AG09319 (cell line): Measurements from ENCODE around the gene KCNMB2.

Source experiments
- DNase-seq: peaks from one replicate; pipeline ENCODE4 v3.0.0-alpha.2; 2010; ENCODE audit warnings: low read depth; ENCODE audit errors: extremely low read depth
- TF ChIP-seq, protein P1 (sequence below): IDR thresholded peaks from 2 replicates; pipeline ENCODE4 v1.5.1; 2011; ENCODE audit warnings: low read depth, mild to moderate bottlenecking, inconsistent platforms, low read length, moderate library complexity

KCNMB2 gene

GRCh38 chr3:178844916-178845315 lies 308.7 kb downstream of the KCNMB2 start:
- DNase-seq, result no peak
- TF ChIP-seq, protein P1, sequence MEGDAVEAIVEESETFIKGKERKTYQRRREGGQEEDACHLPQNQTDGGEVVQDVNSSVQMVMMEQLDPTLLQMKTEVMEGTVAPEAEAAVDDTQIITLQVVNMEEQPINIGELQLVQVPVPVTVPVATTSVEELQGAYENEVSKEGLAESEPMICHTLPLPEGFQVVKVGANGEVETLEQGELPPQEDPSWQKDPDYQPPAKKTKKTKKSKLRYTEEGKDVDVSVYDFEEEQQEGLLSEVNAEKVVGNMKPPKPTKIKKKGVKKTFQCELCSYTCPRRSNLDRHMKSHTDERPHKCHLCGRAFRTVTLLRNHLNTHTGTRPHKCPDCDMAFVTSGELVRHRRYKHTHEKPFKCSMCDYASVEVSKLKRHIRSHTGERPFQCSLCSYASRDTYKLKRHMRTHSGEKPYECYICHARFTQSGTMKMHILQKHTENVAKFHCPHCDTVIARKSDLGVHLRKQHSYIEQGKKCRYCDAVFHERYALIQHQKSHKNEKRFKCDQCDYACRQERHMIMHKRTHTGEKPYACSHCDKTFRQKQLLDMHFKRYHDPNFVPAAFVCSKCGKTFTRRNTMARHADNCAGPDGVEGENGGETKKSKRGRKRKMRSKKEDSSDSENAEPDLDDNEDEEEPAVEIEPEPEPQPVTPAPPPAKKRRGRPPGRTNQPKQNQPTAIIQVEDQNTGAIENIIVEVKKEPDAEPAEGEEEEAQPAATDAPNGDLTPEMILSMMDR, result no peak

DNA sequence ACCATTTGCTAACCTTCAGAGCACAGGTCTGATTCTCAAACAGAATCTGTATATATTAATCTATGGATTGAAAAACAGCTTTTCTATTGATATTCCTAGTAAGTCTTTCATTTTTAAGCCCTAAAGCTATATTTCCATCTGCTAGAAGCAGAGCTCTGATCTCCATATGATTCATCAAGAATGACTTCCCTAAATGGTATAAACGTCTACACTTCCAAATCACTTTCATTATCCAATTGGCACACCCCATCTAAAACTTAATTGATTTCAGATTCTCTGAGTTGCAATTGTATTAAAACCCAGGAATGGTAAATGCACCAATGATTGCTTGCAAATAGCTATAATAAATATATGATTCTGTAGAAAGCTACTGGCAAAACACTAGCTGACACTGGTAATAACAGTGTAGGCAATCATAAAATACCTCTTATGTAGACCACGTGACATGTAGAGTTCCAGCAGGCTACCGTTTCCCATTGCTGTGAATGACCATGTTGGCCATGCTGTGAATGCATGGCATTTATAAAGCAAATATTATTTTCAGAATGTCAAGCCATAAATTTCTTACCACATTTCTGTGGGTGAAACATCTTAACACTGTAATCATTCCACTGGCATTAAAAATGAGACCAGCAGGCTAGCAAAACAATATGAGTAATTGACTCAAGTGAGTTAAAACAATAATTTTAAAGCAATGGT lies 309.3 kb downstream of the KCNMB2 start:
- TF ChIP-seq, protein P1, result no peak
- no peak for DNase-seq

DNA sequence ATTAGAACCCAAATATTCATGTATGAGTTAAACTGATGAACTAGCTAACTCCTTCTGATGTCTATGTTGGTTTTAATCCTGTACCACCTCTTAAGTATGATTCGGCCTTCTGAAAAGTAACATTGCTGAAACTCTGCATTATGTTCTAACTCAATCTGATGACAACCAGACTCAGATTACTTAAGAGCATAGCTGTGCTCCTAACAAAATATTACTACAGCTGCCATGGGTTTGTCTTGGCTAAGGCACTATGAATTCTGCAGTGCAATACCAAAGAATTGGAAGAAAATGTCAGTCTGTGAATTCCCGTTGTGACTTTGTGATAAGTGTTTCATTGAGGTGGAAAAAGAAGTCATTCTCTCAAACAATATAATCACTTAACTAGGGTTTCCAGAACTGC lies 311.0 kb downstream of the KCNMB2 start:
- DNase-seq, result no peak
- TF ChIP-seq, protein P1, result no peak

- TF ChIP-seq, protein P1, result no peak
- no peak for DNase-seq
These were observed 313.1 kb downstream of the KCNMB2 start for GRCh38 chr3:178849199-178849910.

DNA sequence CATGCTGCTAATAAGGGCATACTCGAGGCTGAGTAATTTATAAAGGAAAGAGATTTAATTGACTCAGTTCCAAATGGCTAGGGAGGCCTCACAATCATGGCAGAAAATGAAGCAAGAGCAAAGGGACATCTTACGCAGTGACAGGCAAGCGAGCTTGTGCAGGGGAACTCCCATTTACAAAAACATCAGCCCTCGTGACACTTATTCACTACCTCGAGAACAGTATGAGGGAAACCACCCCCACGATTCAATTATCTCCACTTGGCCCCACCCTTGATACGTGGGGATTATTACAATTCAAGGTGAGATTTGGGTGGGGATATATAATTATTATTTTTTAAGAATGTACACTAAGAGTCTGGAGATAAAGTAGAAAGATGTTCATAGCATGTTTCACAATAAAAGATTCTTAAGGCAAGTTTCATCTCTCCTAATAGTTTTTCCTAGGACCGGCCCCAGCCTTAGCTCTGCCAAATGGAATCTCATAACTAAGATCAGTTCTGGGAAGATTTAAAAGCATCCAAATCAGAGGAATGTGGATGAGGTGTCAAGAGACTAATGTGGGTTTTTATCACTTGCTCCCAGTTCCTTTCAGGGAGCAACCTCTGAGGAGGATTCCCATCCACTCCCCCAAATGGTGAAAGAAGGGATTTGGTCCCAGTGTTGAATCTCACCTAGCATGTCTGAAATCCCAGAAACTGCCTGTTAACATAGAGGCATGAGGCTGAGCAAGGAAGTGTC lies 314.4 kb downstream of the KCNMB2 start:
- TF ChIP-seq, protein P1, result no peak

DNA sequence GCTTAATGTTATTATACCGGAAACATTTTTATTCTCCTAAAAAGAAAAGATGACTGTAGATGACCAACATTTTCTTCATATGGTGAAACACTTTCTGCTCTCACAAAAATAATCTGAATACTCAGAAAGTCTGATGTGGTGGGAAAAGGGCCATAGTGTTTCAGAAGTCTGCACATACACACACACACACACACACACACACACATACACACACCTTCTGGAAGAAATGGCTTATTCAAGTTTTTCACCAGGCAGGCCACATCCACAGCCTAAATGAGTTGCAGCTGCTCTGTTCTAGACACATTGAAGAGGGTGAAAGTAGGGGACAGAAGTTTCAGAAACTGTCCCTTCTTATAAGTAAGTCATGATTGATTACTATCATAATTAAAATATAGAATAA lies 315.3 kb downstream of the KCNMB2 start:
- no peak for DNase-seq
- TF ChIP-seq, protein P1, result no peak

More for the DNA sequence above, 314.4 kb downstream of the KCNMB2 start:
- DNase-seq, result no peak

GRCh38 chr3:178856804-178857203 lies 320.6 kb downstream of the KCNMB2 start:
- DNase-seq, result no peak
- TF ChIP-seq, protein P1, result no peak
